GM19043 (cell line): ENCODE results near the gene MAPT.

Experiments used
- ATAC-seq: cut with Tn5 transposase; IDR thresholded peaks from one replicate; pipeline ENCODE4 v1.9.1; 2021; ENCODE audit warnings: low read depth; ENCODE audit not compliant: unreplicated experiment

The MAPT gene

DNA sequence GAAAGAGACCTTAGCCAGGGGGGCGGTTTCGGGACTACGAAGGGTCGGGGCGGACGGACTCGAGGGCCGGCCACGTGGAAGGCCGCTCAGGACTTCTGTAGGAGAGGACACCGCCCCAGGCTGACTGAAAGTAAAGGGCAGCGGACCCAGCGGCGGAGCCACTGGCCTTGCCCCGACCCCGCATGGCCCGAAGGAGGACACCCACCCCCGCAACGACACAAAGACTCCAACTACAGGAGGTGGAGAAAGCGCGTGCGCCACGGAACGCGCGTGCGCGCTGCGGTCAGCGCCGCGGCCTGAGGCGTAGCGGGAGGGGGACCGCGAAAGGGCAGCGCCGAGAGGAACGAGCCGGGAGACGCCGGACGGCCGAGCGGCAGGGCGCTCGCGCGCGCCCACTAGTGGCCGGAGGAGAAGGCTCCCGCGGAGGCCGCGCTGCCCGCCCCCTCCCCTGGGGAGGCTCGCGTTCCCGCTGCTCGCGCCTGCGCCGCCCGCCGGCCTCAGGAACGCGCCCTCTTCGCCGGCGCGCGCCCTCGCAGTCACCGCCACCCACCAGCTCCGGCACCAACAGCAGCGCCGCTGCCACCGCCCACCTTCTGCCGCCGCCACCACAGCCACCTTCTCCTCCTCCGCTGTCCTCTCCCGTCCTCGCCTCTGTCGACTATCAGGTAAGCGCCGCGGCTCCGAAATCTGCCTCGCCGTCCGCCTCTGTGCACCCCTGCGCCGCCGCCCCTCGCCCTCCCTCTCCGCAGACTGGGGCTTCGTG is at the start of gene MAPT:
MAPT (plus strand) TSS at position 533 of the 763 bp plus-strand sequence. CDS start 67,784 bp downstream, outside the sequence.
- no peak for ATAC-seq

DNA sequence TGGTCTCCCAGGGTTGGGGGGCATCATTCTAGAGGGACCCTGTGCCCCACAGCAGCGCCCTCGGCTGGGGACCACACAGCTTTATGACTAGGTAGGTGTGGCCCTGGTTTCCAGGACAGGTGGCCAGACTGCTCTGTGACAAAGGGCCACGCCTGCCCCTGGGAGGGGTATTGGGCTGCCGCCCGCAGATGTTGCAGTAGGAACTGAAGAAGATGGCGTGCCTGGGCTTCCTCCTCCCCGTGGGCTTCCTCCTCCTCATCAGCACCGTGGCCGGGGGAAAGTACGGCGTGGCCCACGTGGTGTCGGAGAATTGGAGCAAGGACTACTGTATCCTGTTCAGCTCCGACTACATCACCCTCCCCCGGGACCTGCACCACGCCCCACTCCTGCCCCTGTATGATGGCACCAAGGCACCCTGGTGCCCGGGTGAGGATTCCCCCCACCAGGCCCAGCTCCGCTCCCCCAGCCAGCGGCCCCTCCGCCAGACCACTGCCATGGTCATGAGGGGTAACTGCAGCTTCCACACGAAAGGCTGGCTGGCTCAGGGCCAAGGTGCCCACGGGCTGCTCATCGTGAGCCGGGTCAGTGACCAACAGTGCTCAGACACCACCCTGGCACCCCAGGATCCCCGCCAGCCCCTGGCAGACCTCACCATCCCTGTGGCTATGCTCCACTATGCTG is 49.5 kb upstream of the MAPT start, which contains the start of gene SPPL2C:
SPPL2C (plus strand) TSS at position 187 of the 681 bp plus-strand sequence; CDS start at position 213, 26 bp downstream.
- ATAC-seq = no peak

DNA sequence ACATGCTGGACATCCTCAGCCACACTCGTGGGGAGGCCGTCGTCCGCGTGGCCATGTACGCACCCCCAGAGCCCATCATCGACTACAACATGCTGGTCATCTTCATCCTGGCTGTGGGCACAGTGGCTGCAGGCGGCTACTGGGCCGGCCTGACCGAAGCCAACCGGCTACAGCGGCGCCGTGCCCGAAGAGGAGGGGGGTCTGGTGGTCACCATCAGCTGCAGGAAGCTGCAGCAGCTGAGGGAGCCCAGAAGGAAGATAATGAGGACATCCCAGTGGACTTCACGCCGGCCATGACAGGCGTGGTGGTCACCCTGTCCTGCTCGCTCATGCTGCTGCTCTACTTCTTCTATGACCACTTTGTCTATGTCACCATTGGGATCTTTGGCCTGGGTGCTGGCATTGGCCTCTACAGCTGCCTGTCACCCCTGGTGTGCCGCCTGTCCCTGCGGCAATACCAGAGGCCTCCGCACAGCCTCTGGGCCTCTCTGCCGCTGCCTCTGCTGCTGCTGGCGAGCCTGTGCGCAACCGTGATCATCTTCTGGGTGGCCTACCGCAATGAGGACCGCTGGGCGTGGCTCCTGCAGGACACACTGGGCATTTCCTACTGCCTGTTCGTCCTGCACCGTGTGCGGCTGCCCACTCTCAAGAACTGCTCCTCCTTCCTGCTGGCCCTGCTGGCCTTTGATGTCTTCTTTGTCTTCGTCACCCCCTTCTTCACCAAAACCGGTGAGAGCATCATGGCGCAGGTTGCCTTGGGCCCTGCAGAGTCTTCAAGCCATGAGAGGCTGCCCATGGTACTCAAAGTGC is 48.8 kb upstream of the MAPT start:
- no peak for ATAC-seq

DNA sequence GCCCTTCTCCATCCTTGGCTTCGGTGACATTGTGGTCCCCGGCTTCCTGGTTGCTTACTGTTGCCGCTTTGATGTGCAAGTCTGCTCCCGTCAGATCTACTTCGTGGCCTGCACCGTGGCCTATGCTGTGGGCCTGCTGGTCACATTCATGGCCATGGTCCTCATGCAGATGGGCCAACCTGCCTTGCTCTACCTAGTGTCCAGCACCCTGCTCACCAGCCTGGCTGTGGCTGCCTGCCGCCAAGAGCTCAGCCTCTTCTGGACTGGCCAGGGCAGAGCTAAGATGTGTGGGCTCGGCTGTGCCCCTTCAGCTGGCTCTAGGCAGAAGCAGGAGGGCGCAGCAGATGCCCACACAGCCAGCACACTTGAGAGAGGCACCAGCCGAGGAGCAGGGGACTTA is 48.1 kb upstream of the MAPT start:
- no peak for ATAC-seq

DNA sequence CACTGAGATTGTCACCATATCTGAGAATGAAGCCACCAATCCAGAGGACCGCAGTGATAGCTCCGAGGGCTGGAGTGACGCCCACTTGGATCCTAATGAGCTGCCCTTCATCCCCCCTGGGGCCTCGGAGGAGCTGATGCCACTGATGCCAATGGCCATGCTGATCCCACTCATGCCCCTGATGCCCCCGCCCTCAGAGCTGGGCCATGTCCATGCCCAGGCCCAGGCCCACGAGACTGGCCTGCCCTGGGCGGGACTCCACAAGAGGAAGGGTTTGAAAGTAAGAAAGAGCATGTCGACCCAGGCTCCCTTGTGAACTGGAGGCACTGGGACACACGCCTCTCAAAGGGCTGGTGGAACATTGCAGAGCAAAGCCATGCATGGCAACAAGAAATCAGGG is 47.7 kb upstream of the MAPT start:
- ATAC-seq = no peak

DNA sequence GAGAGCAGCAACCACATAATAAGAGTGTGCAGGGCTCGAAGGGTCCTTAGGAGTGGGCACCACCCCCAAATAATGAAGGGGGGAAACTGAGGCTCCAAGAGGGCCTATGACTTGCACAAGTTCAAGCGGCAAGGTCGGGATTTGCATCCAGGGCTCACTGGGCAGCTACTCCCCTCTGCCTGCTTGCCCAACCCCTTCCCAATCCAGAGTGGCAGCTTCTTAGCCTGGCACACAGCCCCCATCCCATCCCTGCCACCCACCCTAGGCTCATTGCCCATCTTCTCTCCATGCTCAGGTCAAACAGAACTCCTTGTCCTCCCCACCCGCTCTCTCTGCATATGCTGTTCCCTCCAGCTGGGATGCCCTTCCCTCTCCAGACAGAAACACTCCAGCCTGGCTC is 47.3 kb upstream of the MAPT start:
- ATAC-seq = no peak

DNA sequence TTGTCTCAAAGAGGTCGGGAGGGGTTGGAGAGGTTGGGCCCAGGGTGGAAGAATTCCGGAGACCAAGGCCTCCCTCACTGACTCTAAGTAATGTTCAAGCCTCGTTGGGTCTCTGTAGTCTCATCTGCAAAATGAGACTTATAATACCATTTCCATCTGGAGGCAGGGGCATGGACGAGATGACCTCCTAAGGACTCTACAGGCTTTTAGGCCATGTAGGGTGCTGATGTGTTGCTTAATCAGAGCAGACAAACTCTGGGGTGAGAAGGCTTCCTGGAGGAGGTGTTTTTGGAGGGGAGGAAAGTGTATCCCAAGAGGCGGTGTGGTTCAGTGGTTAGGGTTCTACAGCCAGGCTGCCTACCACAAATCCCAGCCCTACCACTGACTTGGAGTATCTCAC is 46.6 kb upstream of the MAPT start:
- no peak for ATAC-seq

DNA sequence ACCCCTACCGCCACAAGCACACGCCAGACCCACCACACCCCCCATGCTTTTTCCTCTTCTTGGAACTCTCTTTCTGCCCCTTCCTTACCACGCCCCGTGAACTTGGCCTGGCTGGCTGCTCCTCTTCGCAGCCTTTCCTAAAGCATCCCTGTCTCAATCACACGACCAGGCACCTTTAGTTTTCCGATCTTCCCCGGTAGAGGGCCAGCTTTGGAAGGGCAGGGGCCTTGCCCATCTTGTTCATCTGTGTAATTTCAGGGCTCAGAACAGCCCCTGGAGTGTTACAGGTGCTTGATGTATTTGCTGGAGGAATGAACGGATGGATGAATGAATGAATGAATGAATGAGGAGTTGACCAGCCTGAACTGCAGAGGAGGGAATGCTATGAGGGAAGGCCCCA is 45.9 kb upstream of the MAPT start:
- no peak for ATAC-seq

DNA sequence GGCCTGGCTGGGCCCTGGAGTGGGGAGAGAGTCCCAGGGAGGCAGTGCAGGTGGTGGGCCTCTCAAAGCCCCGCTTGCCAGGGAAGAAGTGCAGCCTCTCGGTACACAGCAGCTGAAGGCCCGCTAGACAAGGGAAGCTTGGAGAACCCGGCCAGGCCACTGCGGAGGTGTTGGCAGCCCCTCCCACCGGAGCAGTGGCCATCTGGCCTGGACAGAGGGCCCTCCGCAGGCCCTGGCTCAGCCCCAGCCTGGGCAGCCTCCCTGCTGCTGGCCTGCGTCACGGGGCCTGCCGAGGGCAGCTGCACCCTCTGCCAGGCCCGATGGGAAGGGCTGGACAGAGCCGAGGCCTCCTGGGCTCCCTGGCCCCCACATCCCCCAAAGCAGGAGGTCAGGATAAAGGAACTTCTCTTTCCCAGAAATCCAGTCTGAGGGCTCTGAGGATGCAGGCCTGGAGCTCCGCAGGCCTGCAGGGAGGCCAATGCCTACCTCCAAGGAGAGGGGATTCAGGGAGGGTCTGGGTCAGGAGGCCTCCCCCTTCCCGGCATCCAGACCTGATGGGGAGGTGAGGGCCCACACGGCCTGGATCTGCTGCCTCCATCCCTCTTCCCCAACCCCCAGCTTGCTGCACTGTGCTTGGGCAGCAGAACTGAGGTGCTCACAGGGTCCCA is 45.4 kb upstream of the MAPT start:
- no peak for ATAC-seq

DNA sequence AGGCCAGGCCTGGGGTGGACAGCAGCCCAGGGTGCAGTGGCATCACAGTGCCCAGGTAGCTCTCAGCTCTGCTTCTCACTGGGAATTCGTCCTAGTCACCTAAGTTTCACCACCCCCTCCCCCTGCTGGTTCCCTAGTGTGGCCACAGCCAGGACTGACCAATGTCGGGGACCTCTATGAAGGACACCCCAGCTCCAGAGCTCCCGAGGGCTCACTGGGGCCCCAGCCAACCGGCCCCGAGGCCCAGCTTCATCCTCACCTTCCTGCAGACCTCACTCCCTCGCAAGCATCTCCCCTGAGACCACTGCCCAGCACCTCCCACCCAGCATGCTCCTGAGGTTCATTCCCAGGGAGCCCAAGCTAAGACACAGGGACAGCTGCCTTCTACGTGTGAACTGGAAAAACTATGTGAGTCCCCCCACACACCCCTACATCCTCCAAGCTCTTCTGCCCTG is 44.8 kb upstream of the MAPT start:
- ATAC-seq = no peak

DNA sequence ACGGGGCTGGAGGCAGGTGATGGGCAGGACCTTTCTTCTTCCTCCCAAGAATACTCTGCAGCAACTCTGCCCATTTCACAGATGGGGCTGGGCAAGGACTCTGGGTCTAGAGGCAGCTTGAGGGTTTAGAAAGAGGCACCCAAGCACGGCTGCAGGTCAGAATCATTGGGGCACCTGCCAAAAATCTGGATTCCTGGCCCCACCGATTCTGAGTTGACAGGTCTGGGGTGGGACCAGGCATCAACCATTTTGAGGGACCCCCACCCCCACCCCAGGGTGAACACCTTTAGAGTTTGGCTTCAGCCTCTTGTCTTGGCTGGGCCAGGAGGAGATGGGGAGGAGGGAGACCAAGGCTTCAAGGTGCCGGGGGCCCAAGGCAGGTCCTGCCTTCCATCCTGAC is 44.3 kb upstream of the MAPT start:
- no peak for ATAC-seq

DNA sequence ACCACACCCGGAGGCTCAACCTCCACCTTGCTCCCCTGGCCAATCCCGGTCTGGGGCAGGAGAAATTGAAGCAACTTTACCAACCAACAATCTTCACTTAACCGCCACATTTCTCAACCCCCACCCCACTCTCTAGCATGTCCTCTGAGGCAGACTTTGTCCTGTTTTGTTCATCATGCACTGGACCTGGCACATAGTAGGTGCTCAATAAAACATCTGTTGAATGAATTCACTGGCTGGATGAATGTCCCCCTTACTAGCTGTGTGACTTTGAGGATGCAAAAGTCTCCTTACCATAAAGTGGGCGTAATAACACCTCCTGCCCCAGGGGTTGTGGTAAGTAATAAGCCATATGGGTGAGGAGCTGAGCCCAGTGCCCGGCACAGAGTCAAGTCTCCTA is 43.9 kb upstream of the MAPT start:
- ATAC-seq = no peak

DNA sequence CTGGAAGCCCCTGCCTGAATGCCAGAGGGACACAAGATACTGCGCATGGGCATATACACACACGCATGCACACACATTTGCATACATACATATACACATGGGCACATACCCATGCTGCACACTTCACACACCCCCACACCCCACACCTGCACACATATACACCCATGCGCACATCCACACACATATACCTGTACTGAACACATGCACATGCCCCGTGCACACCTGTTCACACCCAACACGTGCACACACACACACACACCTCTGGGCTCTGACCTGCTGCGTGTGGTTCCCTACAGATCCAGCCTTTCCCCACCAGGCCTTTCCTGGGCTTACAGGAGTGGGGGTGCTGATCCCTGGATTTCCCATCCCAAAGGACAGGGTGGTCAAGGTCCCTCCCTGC is 43.3 kb upstream of the MAPT start:
- ATAC-seq = no peak

DNA sequence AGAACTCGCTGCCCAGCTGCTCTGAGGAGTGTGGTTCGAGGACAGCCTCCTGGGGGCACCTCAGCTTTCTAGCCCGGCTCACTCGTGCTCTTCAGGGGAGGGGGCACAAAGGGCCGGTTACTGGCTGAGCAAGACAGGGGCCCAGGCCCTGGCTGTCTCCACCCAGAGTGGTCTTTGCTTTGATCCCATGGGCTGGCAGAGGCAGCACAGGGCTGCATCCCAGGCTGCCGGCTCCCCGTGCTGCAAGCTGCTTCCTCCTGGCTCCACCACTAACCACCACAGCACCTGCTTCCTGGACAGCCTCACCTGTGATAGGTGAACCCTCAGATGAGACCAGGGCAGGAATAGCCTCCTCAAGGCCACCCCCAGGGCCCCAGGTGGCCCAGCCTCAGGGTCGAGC is 42.9 kb upstream of the MAPT start:
- ATAC-seq = no peak

DNA sequence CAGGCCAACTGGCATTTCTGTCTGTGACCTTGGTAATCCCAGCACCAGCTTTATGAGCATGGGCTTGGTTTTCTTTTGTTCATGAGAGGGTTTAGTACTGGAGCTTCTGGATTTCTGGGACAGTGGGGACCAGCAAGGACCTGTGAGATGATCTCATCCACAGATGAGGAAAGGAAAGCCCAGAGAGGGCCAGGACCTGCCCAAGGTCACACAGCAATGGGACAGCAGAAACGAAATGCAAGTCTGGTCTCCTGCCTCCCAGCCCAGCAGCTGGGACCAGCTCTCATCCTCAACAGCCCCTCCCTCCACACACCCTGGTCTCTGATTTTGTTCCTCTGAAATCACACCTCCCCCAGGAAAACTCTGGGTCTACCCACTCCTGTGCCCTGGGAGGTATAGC is 42.5 kb upstream of the MAPT start:
- no peak for ATAC-seq

DNA sequence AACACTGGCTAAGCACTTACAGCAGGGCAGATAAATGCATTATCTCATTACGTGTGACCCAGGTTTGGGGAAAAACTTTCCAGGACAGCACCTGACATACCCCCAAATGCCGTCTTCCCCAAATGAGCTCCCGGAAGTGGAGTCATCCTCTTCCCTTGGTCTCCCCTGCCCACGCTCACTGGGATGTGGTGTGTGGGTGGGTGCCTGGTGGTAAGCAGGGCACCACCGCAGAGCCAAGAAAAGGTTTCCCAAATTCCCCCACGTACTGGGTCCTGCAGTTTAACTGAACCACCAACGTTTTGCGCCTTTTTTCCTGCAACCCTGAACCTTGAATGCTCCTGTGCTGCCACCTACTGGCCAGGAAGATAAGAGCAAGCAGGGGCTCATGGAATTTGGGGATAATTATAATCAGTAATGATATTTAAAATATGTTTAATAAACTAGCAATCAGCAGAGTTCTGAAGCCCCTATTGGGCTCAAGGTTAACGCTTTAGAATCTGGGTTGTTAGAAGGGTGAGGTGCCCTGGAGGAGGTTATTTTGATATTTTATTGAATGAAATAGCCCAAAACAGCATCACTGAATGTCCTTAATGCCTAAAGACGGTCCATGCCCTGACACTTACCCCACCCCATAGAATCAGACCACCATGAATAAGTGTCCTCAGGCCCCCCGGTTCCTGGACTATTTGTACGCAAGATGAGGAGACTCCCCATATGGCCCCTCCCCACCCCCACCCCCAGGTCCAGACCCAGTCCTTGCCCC is 41.6 kb upstream of the MAPT start:
- no peak for ATAC-seq

DNA sequence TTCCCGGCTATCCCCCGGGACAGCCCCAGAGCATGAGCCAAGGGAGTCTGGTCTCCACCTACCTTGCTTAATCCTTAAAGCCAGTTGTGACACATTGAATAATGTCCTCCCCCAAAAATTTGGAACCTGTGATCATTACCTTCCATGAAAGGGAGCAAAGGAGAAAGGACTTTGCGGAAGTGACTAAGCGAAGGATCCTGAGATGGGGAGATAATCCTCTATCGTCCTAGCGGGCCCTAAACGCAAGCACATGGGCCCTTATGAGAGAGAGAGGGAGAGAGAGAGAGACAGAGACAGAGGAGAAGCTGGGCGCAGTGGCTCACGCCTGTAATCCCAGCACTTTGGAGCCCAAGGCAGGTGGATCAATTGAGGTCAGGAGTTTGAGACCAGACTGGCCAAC is 40.1 kb upstream of the MAPT start:
- no peak for ATAC-seq

DNA sequence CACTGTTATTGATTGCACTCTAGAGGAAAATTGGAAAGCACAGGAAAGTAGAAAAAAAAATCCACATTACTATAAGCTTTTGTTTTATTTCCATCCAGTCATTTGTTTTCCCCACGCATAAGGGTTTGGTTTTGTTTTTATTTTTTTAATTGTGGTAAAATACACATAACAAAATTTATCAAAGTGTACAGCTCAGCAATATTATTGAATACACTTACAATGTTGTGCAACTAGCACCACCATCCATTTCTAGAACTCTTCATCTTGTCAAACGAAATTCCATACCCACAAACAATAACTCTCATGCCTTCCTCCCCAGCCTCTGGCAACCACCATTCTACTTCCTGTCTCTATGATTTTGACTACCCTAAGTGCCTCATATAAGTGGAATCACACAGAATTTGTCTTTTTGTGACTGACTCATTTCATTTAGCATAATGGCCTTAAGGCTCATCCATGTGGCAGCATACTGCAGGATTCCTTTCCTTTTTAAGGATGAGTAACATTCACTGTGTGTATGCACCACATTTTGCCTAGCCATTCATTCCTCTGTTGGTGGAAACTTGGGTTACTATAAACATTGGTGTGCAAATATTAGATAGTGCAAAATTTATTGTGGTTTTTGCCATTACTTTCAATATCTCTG is 38.5 kb upstream of the MAPT start:
- no peak for ATAC-seq

DNA sequence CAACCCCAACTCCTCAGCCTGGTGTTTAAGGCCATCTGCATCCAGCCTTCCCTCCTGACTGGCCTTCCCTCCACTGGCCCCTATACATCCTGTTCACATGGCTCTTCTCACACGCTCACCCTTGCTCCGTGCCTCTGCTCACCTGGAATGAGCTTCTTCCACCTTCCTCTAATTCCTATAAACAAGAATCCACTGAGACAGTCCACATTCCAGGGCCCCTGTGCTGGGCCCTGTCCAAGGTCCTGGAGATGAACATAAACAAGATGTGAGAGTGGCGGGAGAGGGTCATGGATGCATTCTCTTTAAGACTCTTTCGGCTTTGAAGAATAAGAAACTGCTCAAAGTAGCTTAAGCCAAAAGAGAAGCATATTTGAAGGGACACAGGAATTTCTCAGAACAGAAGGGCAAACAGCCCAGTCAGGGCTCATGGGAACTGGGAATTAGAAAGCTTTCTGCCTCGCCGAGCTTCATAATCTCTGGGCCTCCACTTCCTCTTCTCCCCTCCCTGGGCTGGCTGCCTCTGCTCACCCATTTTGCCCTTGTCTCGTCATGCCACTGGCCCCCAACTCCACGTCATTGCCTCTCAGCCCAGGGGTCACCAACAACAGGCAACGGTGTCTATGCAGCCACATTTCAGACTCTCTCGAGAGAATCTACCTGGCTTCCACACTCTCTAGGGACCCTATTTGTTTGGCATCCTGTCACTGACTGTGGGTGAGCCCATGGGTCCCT is 36.2 kb upstream of the MAPT start:
- ATAC-seq = no peak
